Measurements from ENCODE around the gene TEKT2. TPM values are rescaled to one million over a fixed set of nuclear protein-coding genes. Genes with fewer than 3 reads are reported as not detected.
A peak's percentile ranks its signal among the peaks of the same experiment; 100 is the strongest.

Gene TEKT2
- total RNA-seq, 1 donor from 2014 or later: 0.39 TPM

GRCh38 chr1:36106269-36106668 lies 22.4 kb downstream of the TEKT2 start:
- DNase-seq: no peak

DNA sequence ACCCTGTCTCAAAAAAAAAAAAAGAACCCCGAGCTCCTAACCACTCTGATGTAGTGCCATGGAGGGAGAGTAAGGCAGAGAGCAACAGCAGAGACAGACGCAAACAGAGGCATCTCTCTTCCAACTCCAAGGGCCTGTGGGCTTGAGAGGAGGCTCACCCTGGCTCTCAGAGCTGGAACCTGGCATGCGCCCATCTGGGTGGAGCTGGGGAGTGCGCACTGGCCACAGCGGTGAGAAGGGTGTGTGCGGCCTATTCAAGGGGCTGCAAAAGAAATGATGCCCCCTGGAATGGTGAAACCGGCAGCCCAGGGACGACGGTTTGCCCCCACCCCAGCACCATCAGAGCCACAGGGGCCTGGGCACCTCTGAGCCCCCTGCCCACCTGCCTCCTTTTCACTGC lies 23.5 kb downstream of the TEKT2 start:
- DNase-seq: no peak

GRCh38 chr1:36108314-36108713 lies 24.4 kb downstream of the TEKT2 start:
- no peak for DNase-seq

DNA sequence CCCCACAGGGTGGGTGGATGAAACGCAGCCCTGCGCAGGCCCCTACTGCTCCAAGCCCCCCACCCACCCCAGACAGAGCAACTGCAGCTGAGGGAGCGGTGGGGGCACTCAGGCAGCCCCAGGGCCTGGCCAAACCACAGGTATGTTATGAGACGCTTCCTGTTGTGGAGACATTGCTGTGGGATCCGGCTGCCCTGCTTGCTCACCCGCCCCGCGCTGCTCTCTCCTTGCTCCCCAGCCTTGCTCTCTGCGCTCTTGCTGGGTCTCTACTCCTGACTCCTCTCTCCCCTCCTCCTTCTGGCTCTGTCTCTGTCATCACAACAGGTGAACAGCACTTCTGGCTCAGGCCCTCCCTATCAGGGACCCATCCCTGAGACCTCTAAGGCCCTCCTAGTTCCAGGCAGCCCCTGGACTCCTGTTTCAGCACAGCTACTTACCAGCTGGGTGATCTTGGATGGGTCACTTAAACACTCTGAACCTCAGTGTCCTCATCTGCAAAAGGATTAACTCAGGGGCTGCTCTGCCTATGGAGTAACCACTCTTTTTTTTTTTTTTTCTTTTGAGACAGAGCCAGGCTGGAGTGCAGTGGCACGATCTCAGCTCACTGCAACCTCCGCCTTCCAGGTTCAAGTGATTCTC lies 25.3 kb downstream of the TEKT2 start:
- no peak for DNase-seq

DNA sequence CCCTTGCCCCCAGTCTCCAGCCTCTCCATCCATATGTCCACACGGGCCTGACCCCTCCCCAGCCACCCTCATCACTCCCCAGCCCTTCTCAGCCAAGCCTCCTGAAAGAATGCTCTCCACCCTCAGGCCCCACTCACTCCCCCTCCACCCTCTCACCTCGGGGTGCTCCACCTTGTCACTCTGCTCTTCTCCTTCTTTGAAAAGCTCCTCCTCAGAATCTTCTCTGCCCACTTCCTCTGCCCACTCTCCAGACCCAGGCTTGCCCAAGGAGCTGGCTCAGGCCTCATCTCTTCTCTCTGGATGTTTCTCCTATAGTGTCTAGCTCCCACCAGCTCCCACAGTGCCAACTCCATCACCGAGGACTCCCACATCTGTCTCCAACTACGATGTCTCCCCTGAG lies 27.3 kb downstream of the TEKT2 start:
- DNase-seq: no peak

GRCh38 chr1:36112823-36113222 lies 28.9 kb downstream of the TEKT2 start:
- no peak for DNase-seq

- no peak for DNase-seq
Measured at GRCh38 chr1:36114371-36114770, 30.5 kb downstream of the TEKT2 start.

GRCh38 chr1:36115200-36115669 lies 31.3 kb downstream of the TEKT2 start:
- DNase-seq: peak; percentile 42

GRCh38 chr1:36115931-36116330 lies 32.0 kb downstream of the TEKT2 start:
- DNase-seq: no peak

DNA sequence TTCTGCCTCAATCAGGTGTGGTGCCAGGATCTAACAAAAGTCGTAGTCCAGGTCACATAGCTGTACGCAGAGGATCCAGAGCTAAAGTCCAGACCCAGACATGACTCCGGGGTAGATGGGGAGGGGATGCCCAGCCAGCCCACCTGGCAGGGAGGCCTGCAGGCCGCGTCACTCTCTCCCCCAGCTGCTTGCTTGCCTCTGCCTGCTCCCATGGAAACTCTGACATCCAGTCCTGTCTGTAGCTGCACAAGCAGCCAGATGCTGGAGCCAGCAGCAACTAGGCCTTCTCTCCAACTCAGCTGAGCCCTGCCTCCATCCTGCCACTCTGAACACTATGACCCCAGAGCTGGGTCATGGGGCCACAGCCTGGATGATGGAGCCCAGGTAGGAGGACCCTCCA lies 33.0 kb downstream of the TEKT2 start:
- no peak for DNase-seq

GRCh38 chr1:36118447-36119204 lies 34.7 kb downstream of the TEKT2 start:
- DNase-seq: no peak

- no peak for DNase-seq
Measured at GRCh38 chr1:36119456-36119855, 35.6 kb downstream of the TEKT2 start.

DNA sequence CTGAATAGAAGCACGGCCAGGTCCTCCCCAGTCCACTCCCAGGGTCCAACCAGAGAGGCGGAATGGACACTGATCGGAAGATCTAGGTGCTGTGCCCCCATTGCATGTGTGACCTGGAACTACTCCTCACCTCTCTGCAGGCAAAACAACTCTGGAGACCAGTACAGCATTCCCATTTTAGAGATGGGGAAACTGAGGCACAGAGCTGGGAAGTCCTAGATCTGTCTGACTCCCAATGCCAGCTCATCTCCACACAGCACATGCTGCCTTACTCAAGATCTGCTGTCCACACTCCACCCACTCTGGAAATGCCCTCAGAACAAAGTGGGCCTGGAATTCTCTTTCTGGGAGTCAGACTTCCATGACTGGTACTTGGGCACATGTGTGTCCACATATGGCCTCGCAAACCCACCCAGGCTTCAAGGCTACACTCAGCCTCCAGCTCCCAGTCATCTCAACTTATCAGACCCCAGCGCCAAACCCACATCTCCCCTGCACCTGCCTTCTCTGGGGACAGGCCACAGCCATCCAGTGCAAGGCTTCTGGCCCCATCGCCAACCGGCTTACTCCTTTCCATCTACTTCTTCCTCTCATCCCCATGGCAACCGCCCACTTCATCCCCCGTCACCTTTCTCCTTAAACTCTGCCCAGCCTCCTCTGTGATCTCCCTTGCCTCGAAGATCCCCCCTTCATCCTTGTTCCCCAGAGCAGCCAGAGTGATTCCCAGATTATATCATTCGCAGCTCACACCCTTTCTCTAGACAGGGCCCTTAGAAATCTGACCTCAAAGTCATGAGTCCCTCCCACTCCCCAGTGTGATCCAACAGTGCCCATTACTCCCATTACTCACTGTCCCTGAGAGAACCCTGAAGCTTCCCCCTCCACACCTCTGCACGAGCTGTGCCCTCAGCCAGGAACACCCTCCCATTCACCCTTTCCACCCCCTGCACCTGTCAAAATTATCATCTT lies 38.5 kb downstream of the TEKT2 start:
- DNase-seq: no peak

DNA sequence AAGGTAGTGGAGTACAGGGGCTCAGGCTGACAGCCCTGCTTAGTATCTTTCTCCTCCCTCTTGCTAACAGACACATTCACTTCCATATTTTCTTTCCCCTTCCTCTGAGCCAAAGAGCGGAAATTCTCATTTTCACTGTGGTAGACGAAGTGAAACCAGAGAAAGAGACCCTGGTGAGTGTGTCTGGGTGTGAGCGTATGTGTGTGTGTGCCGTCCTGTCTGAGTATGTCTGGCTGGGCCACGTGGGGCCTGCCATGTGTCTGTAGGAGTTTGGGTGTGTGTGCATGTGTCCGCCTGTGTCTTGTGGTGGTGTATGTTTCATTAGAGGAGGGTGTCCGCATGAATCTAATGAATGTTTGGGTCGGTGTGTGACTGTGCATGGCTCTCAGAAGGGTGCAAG lies 39.5 kb downstream of the TEKT2 start:
- DNase-seq: no peak

DNA sequence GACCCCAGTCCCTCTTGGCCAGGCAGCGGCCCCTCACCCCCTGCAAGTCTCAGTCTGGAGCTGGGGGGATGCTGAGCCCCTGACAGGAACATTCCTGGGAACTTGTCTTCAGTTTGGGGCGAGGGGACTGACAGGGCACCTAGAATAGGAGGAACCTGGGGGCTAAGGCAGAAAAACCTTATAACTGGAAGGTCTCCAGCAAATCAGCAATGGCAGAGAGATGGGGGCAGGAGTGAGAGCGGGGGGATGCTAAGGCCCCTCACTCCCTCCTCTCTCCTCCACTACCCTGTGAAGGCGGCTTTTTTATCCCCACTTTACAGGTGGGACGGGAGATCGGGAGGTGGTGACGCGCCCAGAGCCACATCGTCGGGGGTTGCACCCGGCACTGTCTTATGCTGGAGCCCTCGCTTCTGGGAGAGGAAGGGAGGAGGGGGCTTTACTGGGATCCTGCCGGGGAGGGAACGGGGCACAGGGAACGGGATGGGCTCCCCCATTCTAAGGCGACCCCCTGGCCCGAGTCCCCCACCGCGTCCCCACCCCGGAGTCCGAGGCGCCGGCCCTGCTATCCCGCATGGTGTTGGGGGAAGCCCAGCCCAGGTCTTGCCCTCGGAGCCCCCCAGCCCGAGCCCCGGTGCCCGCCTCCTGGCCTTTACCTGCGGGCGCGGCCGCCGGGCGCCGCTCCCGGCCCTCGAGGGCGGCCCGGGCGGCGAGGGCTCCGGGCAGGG lies 40.7 kb downstream of the TEKT2 start:
- no peak for DNase-seq

DNA sequence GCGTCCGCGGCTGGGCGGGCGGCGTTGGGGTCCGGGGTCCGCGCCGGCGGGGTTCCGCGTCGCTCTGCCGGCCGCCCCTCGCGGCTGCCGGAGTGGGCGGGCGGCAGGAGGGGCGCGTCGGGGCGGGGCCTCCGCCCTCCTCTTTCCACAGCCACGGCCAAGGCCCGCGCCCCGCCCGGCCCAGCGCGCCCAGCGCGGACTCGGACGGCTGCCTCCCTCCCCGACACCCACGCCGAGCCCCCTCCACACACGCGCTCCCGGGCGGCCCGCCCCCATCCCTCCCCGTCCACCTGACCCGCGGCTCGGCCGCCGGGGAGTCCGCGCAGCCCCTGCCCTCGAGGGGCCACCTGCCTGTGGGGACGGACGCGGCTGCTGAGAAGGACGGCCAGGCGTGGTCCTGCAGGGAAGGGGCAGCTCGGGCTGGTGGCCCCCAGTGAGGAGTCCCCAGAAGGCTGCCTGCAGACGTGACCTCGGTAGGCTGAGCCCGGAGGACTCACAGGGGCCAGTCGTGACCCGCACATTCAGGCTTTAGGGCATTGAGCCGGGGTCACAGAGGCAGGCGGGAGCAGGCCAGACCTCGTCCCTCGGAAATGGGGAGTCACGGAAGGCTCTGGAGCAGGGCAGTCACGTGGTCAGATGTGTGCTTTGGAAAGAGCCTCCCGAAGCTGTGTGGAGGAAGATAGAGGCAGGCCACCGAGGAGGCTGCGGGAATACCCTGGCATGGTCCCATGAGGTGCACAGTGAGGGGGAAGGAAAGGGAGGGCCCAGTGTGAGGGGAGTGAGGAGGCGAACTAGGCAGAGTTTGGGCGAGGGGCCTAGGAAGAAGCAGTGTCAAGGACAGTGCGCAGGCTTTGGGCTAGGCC lies 41.5 kb downstream of the TEKT2 start, which contains the start of gene COL8A2:
COL8A2 (minus strand) TSS at position 94 of the 863 bp plus-strand sequence. CDS start 24,980 bp downstream, outside the sequence.
- no peak for DNase-seq

- DNase-seq: no peak
Measured at GRCh38 chr1:36126005-36126716, 42.3 kb downstream of the TEKT2 start.

DNA sequence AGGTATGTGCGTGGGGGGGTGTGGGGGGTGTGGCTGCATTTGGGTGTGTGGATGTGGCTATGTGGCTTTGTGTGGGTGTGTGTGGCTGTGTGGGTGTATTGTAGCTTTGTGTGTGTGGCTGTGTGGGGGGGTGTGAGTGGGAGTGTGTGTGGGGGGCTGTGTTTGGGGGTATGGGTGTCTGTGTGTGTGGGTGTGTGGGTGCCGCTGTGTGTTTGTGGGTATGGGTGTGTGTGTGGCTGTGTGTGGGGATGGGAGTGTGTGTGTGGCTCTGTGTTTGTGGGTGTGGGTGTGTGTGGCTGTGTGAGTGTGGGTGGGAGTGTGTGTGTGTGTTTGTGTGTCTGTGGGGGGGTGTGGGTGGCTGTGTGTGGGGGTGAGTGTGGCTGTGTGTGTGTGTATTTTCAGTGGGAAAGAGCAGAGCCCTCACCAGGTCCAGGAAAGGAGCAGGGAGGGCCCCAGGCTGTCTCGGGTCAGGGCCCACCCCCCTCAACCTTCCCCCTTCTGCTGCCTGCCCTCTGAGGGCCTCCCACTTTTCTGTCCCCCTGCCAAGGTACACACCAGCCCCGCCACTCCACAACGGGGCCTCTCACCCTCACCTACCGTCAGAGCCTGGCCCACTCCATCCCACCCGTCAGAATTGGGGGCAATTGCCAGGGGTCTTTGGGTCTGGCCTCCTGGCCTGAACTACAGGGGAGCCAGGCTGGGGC lies 43.1 kb downstream of the TEKT2 start:
- DNase-seq: no peak

- DNase-seq: no peak
Measured at GRCh38 chr1:36128126-36128904, 44.4 kb downstream of the TEKT2 start.
